Liver (tissue), 9 donors: ENCODE data around the gene SARM1. TPM values are rescaled to one million over a fixed set of nuclear protein-coding genes. Genes with fewer than 3 reads are reported as not detected.
"Not testable (repeated sequence)": the region's sequence is repeated elsewhere in the genome, so short reads cannot be mapped to it uniquely, and the experiment has no call there.

Source experiments
- DNase-seq: peaks from one replicate; pipeline ENCODE4 v3.0.0-alpha.2; 2017; ENCODE audit warnings: low spot score
- H3K27ac ChIP-seq, 2 donors: one replicate each; pipeline ENCODE4 v1.7.0; 2013; ENCODE audit warnings: inconsistent platforms in 2 of 2, low read length in 2 of 2, control low read depth in 1 of 2, low read depth in 1 of 2, mild to moderate bottlenecking in 1 of 2
- H3K27me3 ChIP-seq, 4 donors: one replicate each; pipeline versions ENCODE4 v1.6.1 to v1.7.0; 2013; ENCODE audit warnings: low read length in 3 of 4, inconsistent platforms in 1 of 4, mild to moderate bottlenecking in 1 of 4, moderate library complexity in 1 of 4; ENCODE audit not compliant: control insufficient read depth in 4 of 4, insufficient read depth in 4 of 4
- H3K36me3 ChIP-seq, 4 donors: one replicate each; pipeline versions ENCODE4 v1.6.1 to v1.7.0; 2013; ENCODE audit warnings: low read length in 3 of 4, mild to moderate bottlenecking in 3 of 4, low read depth in 1 of 4, moderate library complexity in 1 of 4; ENCODE audit not compliant: control insufficient read depth in 4 of 4, insufficient read depth in 3 of 4
- H3K4me1 ChIP-seq, 4 donors: one replicate each; pipeline versions ENCODE4 v1.6.1 to v1.7.0; 2013; ENCODE audit warnings: low read length in 3 of 4, mild to moderate bottlenecking in 3 of 4, moderate library complexity in 1 of 4; ENCODE audit not compliant: control insufficient read depth in 4 of 4, insufficient read depth in 4 of 4
- H3K4me3 ChIP-seq, 3 donors: one replicate each; pipeline versions ENCODE4 v1.6.1 to v1.7.0; 2013; ENCODE audit warnings: low read length in 3 of 3, control low read depth in 1 of 3, low read depth in 1 of 3, mild to moderate bottlenecking in 1 of 3
- H3K9ac ChIP-seq, 2 donors: one replicate each; pipeline ENCODE4 v1.7.0; 2013; ENCODE audit warnings: low read length in 2 of 2, mild to moderate bottlenecking in 2 of 2, moderate library complexity in 2 of 2, control low read depth in 1 of 2, low read depth in 1 of 2
- H3K9me3 ChIP-seq, 4 donors: one replicate each; pipeline versions ENCODE4 v1.6.1 to v1.7.0; 2013; ENCODE audit warnings: low read length in 3 of 4; ENCODE audit not compliant: control insufficient read depth in 4 of 4
- ATF3 ChIP-seq: IDR thresholded peaks from 2 replicates; pipeline ENCODE4 v1.6.1; 2016; ENCODE audit warnings: antibody characterized with exemption
- EGR1 ChIP-seq, 2 donors: IDR thresholded peaks; 2 replicates each; pipeline ENCODE4 v1.6.1; 2016 to 2018; ENCODE audit warnings: antibody characterized with exemption in 2 of 2, low read depth in 2 of 2
- FOXA1 ChIP-seq: IDR thresholded peaks from 2 replicates; pipeline ENCODE4 v1.6.1; 2016; ENCODE audit warnings: antibody characterized with exemption
- GABPA ChIP-seq, 2 donors: IDR thresholded peaks in 1 of 2; conservative IDR thresholded peaks in 1 of 2; 2 replicates each; pipeline ENCODE4 v1.6.1; 2016; ENCODE audit warnings: antibody characterized with exemption in 2 of 2, mild to moderate bottlenecking in 1 of 2, moderate library complexity in 1 of 2
- HNF4A ChIP-seq, 2 donors: conservative IDR thresholded peaks; 2 replicates each; pipeline ENCODE4 v1.6.1; 2016; ENCODE audit warnings: antibody characterized with exemption in 2 of 2, mild to moderate bottlenecking in 2 of 2
- JUND ChIP-seq, 2 donors: IDR thresholded peaks; 2 replicates each; pipeline ENCODE4 v1.6.1; 2016; ENCODE audit warnings: antibody characterized with exemption in 2 of 2
- MAX ChIP-seq: IDR thresholded peaks from 2 replicates; pipeline ENCODE4 v1.6.1; 2016; ENCODE audit warnings: antibody characterized with exemption
- NR2F2 ChIP-seq: IDR thresholded peaks from 2 replicates; pipeline ENCODE4 v1.6.1; 2016; ENCODE audit warnings: antibody characterized with exemption
- RAD21 ChIP-seq, 2 donors: IDR thresholded peaks; 2 replicates each; pipeline ENCODE4 v1.6.1; 2016; ENCODE audit warnings: antibody characterized with exemption in 2 of 2, mild to moderate bottlenecking in 2 of 2
- REST ChIP-seq: IDR thresholded peaks from 2 replicates; pipeline ENCODE4 v1.6.1; 2016; ENCODE audit warnings: antibody characterized with exemption, mild to moderate bottlenecking
- RXRA ChIP-seq, 2 donors: IDR thresholded peaks; 2 replicates each; pipeline ENCODE4 v1.6.1; 2017 to 2018; ENCODE audit warnings: antibody characterized with exemption in 2 of 2, mild to moderate bottlenecking in 1 of 2
- SP1 ChIP-seq: IDR thresholded peaks from 2 replicates; pipeline ENCODE4 v1.6.1; 2018; ENCODE audit warnings: antibody characterized with exemption, mild to moderate bottlenecking
- TAF1 ChIP-seq: conservative IDR thresholded peaks from 2 replicates; pipeline ENCODE4 v1.6.1; 2016; ENCODE audit warnings: antibody characterized with exemption, mild to moderate bottlenecking
- YY1 ChIP-seq: IDR thresholded peaks from 2 replicates; pipeline ENCODE4 v1.6.1; 2016; ENCODE audit warnings: antibody characterized with exemption, mild to moderate bottlenecking
- WGBS: extraction: QIAGEN DNeasy Blood & Tissue Kit; methylation state at CpG from one replicate; pipeline ENCODE4 v1.1.7; 2013; 5-methylcytosine and 5-hydroxymethylcytosine counted together
- polyA plus RNA-seq, 2 donors: library from polyadenylated mRNA; stranded (reverse) in 1 of 2; unstranded in 1 of 2; fragments of 200-250 nt in 1 of 2; fragments of >200 nt in 1 of 2; fragmentation: Nextera tagmentation in 1 of 2; extraction: Ambion mirVana in 1 of 2; gene quantifications; one replicate each; pipeline versions ENCODE4 v1.2.1 to v1.2.3, GENCODE V29; 2013 to 2015
- total RNA-seq, 2 donors: library from RNA; depleted of rRNA; stranded (reverse); fragments of >200 nt; gene quantifications; one replicate each; pipeline ENCODE4 v1.2.3, GENCODE V29; 2014
- TF ChIP-seq, protein P1 (sequence below): fragments of 150-350 bp; IDR thresholded peaks from 2 replicates; pipeline ENCODE4 v1.5.1; 2017; ENCODE audit warnings: improper control_type of control experiment, low read depth, low read length; ENCODE audit not compliant: missing input control
- donor health status: healthy.
- donor health status: healthy.
- donor health status: healthy.
- donor health status: healthy.
- donor health status: healthy.

SARM1 gene
- total and polyA plus RNA-seq, 4 donors: 2.4 to 5.4 (median 5.1) TPM

GRCh38 chr17:28338056-28338768, 33.3 kb upstream of the SARM1 start:
- DNase-seq: no peak

GRCh38 chr17:28338769-28339212, 32.7 kb upstream of the SARM1 start:
- not testable (repeated sequence) for H3K9me3 ChIP-seq, H3K27me3 ChIP-seq, DNase-seq, H3K4me3 ChIP-seq, H3K9ac ChIP-seq
- peaks cover 8 to 39% (median 26%) of the 10 kb centered on the region in 4 donors for H3K36me3 ChIP-seq
- WGBS: 92% methylated on average over 8 of the region's 8 CpGs
- H3K27ac ChIP-seq: peak overlapping the region; percentile 38 to 63
- peaks cover 4 to 47% (median 40%) of the 10 kb centered on the region in 4 donors for H3K4me1 ChIP-seq

More at GRCh38 chr17:28338056-28338768, 33.3 kb upstream of the SARM1 start:
- Histone ChIP-seq H3K4me3 (no peak overlapping the region), H3K27ac (peak overlapping the region; percentile 38 to 63), H3K9ac (peak overlapping the region in 1 of 2 donors; percentile 18), H3K36me3 (peaks cover 8 to 36% (median 25%) of the 10 kb centered on the region in 4 donors), H3K4me1 (peaks cover 4 to 47% (median 38%) of the 10 kb centered on the region in 4 donors), H3K9me3 (no peaks in the 10 kb centered on the region), H3K27me3 (no peaks in the 10 kb centered on the region)
- WGBS: 66% methylated on average over 5 of the region's 5 CpGs
- TF ChIP-seq EGR1 (IDR thresholded peaks at IDR 0.05; ENCODE audit: low read depth in 2 of 2): no peak
- peak; percentile 48 for TF ChIP-seq NR2F2
- peak; percentile 34 for TF ChIP-seq SP1

- Histone ChIP-seq H3K27me3 (no peaks in the 10 kb centered on the region), H3K36me3 (peaks cover 9 to 45% (median 28%) of the 10 kb centered on the region in 4 donors), H3K27ac (no peak overlapping the region), H3K9ac (no peak overlapping the region), H3K4me3 (no peak overlapping the region), H3K9me3 (no peaks in the 10 kb centered on the region), H3K4me1 (peaks cover 4 to 47% (median 39%) of the 10 kb centered on the region in 4 donors)
- 95% methylated on average over 15 of the region's 15 CpGs for WGBS
- DNase-seq: no peak
- TF ChIP-seq SP1 (no peak), RAD21 (IDR thresholded peaks at IDR 0.05) (no peak), FOXA1 (no peak), TAF1 (no peak), HNF4A (conservative IDR thresholded peaks at IDR 0.05) (no peak), EGR1 (IDR thresholded peaks at IDR 0.05; ENCODE audit: low read depth in 2 of 2) (no peak), GABPA (IDR thresholded peaks at IDR 0.05 in 1 of 2, conservative IDR thresholded peaks at IDR 0.05 in 1 of 2) (no peak), JUND (IDR thresholded peaks at IDR 0.05) (no peak), MAX (no peak), NR2F2 (no peak), REST (no peak), RXRA (IDR thresholded peaks at IDR 0.05) (no peak), ATF3 (no peak), YY1 (no peak)
- TF ChIP-seq, protein P1, sequence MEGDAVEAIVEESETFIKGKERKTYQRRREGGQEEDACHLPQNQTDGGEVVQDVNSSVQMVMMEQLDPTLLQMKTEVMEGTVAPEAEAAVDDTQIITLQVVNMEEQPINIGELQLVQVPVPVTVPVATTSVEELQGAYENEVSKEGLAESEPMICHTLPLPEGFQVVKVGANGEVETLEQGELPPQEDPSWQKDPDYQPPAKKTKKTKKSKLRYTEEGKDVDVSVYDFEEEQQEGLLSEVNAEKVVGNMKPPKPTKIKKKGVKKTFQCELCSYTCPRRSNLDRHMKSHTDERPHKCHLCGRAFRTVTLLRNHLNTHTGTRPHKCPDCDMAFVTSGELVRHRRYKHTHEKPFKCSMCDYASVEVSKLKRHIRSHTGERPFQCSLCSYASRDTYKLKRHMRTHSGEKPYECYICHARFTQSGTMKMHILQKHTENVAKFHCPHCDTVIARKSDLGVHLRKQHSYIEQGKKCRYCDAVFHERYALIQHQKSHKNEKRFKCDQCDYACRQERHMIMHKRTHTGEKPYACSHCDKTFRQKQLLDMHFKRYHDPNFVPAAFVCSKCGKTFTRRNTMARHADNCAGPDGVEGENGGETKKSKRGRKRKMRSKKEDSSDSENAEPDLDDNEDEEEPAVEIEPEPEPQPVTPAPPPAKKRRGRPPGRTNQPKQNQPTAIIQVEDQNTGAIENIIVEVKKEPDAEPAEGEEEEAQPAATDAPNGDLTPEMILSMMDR: no peak
Measured at GRCh38 chr17:28339431-28339830, 32.1 kb upstream of the SARM1 start.
